ENCODE measurements around the gene ZBTB7A.
A peak's percentile ranks its signal among the peaks of the same experiment; 100 is the strongest.

ZBTB7A gene

GRCh38 chr19:4063369-4064148, 3.1 kb downstream of the ZBTB7A start (continued):
- TF ChIP-seq PRDM2 (tag by site-specific recombination; IDR thresholded peaks at IDR 0.05; ENCODE audit: borderline replicate concordance) (no peak), HIC1 (tag by site-specific recombination; IDR thresholded peaks at IDR 0.05) (peak; percentile 10; the same call in 1 of the 2 replicates), PRDM10 (tag by site-specific recombination; IDR thresholded peaks at IDR 0.05) (peak; percentile 94)

GRCh38 chr19:4062419-4063368, 4.0 kb downstream of the ZBTB7A start:
- no peak overlapping the region; the same call in 1 of the 2 replicates for H3K27ac ChIP-seq (ENCODE audit: extremely low read depth, low read depth, low read length)
- H3K36me3 ChIP-seq (ENCODE audit: control insufficient read depth in 2 of 2, insufficient read depth in 1 of 2, low read length in 2 of 2): peaks cover 0 to 21% of the 10 kb centered on the region in 2 experiments; a peak in 1 of 3 replicates
- CTCF ChIA-PET: no interaction called here
- POLR2A ChIA-PET: interaction anchor here (0.6 kb wide), 1 partner anchor 18 kb away, joined by 3 read pairs; no protein-coding TSS in a partner anchor
- H3K4me1 ChIP-seq (ENCODE audit: control insufficient read depth, insufficient read depth, low read length): 0 out of 2 replicates have a peak, but pooled peaks cover 4% of the 10 kb centered on the region
- H3K9me3 ChIP-seq (ENCODE audit: control insufficient read depth, insufficient read depth, low read depth, low read length): no peaks in the 10 kb centered on the region
- no peak overlapping the region for H3K4me3 ChIP-seq (ENCODE audit: low read depth, low read length)
- no peak for TF ChIP-seq ZNF19 (tag by site-specific recombination; IDR thresholded peaks at IDR 0.05; ENCODE audit: low read depth)
- no peak for TF ChIP-seq AEBP2 (tag by site-specific recombination; IDR thresholded peaks at IDR 0.05; ENCODE audit: borderline replicate concordance)
- TF ChIP-seq ZNF48 (tag by site-specific recombination; IDR thresholded peaks at IDR 0.05): no peak
- peak; percentile 45; the same call in 1 of the 2 replicates for TF ChIP-seq KLF17 (tag by site-specific recombination; IDR thresholded peaks at IDR 0.05)
- TF ChIP-seq BCL11B (tag by site-specific recombination; IDR thresholded peaks at IDR 0.05; ENCODE audit: low read depth): peak; percentile 83; the same call in 1 of the 2 replicates
- TF ChIP-seq ZNF157 (tag by site-specific recombination; IDR thresholded peaks at IDR 0.05): no peak
- TF ChIP-seq ZBTB10 (tag by site-specific recombination; IDR thresholded peaks at IDR 0.05): 0 out of 2 replicates have a peak, but pooled peaks have one; percentile 27
- TF ChIP-seq GLIS2 (tag by site-specific recombination; IDR thresholded peaks at IDR 0.05): 0 out of 2 replicates have a peak, but pooled peaks have one; percentile 22
- no peak for TF ChIP-seq ZNF791 (tag by site-specific recombination; IDR thresholded peaks at IDR 0.05)
- TF ChIP-seq GLI2 (tag by site-specific recombination; IDR thresholded peaks at IDR 0.05; ENCODE audit: borderline replicate concordance, low read depth): no peak
- no peak for TF ChIP-seq ZNF324 (tag by site-specific recombination; IDR thresholded peaks at IDR 0.05)

Data from HEK293 (cell line).